GM19463 (cell line): Measurements from ENCODE around the gene SLC19A3.
"Not testable (repeated sequence)": the region's sequence is repeated elsewhere in the genome, so short reads cannot be mapped to it uniquely, and the experiment has no call there.

Source experiments
- ATAC-seq: cut with Tn5 transposase; IDR thresholded peaks from one replicate; pipeline ENCODE4 v1.9.1; 2021; ENCODE audit warnings: mild to moderate bottlenecking, moderate library complexity; ENCODE audit not compliant: unreplicated experiment

The SLC19A3 gene

GRCh38 chr2:227717687-227718567 lies at the start of gene SLC19A3:
TSS of gene SLC19A3 (minus strand) at chr2:227718028. CDS start at chr2:227702318, 15,710 bp downstream.
- no peak for ATAC-seq

- ATAC-seq = peak; percentile 99
Observed at GRCh38 chr2:227766373-227766883, 48.6 kb upstream of the SLC19A3 start.

- no peak for ATAC-seq
Observed at GRCh38 chr2:227765788-227766372, 48.1 kb upstream of the SLC19A3 start.

GRCh38 chr2:227761740-227762476 lies 44.1 kb upstream of the SLC19A3 start:
- ATAC-seq = no peak

- no peak for ATAC-seq
Observed at GRCh38 chr2:227759411-227760118, 41.7 kb upstream of the SLC19A3 start.

- not testable (repeated sequence) for ATAC-seq
Observed at GRCh38 chr2:227756261-227756660, 38.4 kb upstream of the SLC19A3 start.

- ATAC-seq = no peak
Observed at GRCh38 chr2:227748079-227748478, 30.3 kb upstream of the SLC19A3 start.

GRCh38 chr2:227745594-227745993 lies 27.8 kb upstream of the SLC19A3 start, which contains the start of gene SCYGR8:
TSS of gene SCYGR8 (plus strand) at chr2:227745894. CDS start at chr2:227745894, 0 bp downstream.
- no peak for ATAC-seq

GRCh38 chr2:227740705-227741104 lies 22.9 kb upstream of the SLC19A3 start:
- ATAC-seq = not testable (repeated sequence)

- no peak for ATAC-seq
Observed at GRCh38 chr2:227739351-227739750, 21.5 kb upstream of the SLC19A3 start.

GRCh38 chr2:227728035-227728434 lies 10.2 kb upstream of the SLC19A3 start, which contains the start of gene SCYGR7:
TSS of gene SCYGR7 (plus strand) at chr2:227728335. CDS start at chr2:227728335, 0 bp downstream.
- ATAC-seq = no peak

GRCh38 chr2:227724394-227725039 lies 6.7 kb upstream of the SLC19A3 start, which contains the start of gene SCYGR6:
TSS of gene SCYGR6 (minus strand) at chr2:227724757. CDS start at chr2:227724757, 0 bp downstream.
- ATAC-seq = no peak

- ATAC-seq = not testable (repeated sequence)
Observed at GRCh38 chr2:227722821-227723220, 5.0 kb upstream of the SLC19A3 start.

GRCh38 chr2:227720680-227721079 lies 2.9 kb upstream of the SLC19A3 start:
- no peak for ATAC-seq

- ATAC-seq = no peak
Observed at GRCh38 chr2:227719641-227720040, 1.8 kb upstream of the SLC19A3 start.

- no peak for ATAC-seq
Observed at GRCh38 chr2:227716501-227716900, 1.3 kb downstream of the SLC19A3 start.

GRCh38 chr2:227713291-227713690 lies 4.5 kb downstream of the SLC19A3 start:
- ATAC-seq = no peak

- ATAC-seq = no peak
Observed at GRCh38 chr2:227710986-227711385, 6.8 kb downstream of the SLC19A3 start.

- ATAC-seq = no peak
Observed at GRCh38 chr2:227707390-227707789, 10.4 kb downstream of the SLC19A3 start.

- ATAC-seq = no peak
Observed at GRCh38 chr2:227706859-227707258, 11.0 kb downstream of the SLC19A3 start.
